Lower lobe of right lung (tissue), 2 donors: ENCODE measurements around the gene MACROD2. TPM values are rescaled to one million over a fixed set of nuclear protein-coding genes. Genes with fewer than 3 reads are reported as not detected.

ENCODE experiments used
- ATAC-seq, 2 donors: fragments of 200-7000 bp; cut with Tn5 transposase; one replicate each; pipeline ENCODE4 v1.9.1; 2020 to 2022; ENCODE audit warnings: mild to moderate bottlenecking in 2 of 2, moderate library complexity in 2 of 2
- DNase-seq: peaks from one replicate; pipeline ENCODE4 v3.0.0-alpha.2; 2020
- H3K27ac ChIP-seq: fragments of 200-600 bp; one replicate; pipeline ENCODE4 v1.8.0; 2022
- H3K27me3 ChIP-seq: fragments of 200-600 bp; one replicate; pipeline ENCODE4 v1.8.0; 2022; ENCODE audit warnings: low read depth
- H3K36me3 ChIP-seq: fragments of 200-600 bp; one replicate; pipeline ENCODE4 v1.8.0; 2022; ENCODE audit warnings: mild to moderate bottlenecking
- H3K4me1 ChIP-seq: fragments of 200-600 bp; one replicate; pipeline ENCODE4 v1.8.0; 2022
- H3K4me3 ChIP-seq: fragments of 200-600 bp; one replicate; pipeline ENCODE4 v1.8.0; 2022; ENCODE audit warnings: mild to moderate bottlenecking
- H3K9me3 ChIP-seq: fragments of 200-600 bp; one replicate; pipeline ENCODE4 v1.8.0; 2022
- intact Hi-C: fragments of 100-400 bp; cut with DNase I; formaldehyde crosslinking; loops from one replicate; pipeline ENCODE4 v1.11.0; 2022
- total RNA-seq: library from RNA; stranded (reverse); fragmentation: NEBNext Ultra II Directional; extraction: Animal tissue kit (Norgen Biotek cat#: 25700); gene quantifications from one replicate; pipeline ENCODE4 v1.2.1, GENCODE V29; 2021
- TF ChIP-seq, protein P1 (sequence below): fragments of 200-600 bp; IDR thresholded peaks from one replicate; pipeline ENCODE4 v1.8.0; 2022; ENCODE audit warnings: antibody characterized with exemption, mild to moderate bottlenecking
- donor health status: DM: no; HTN: yes; CAD: no; lungs with severe emphysema.

MACROD2 gene
- total RNA-seq, 1 donor from 2014 or later = 73.0 TPM

DNA sequence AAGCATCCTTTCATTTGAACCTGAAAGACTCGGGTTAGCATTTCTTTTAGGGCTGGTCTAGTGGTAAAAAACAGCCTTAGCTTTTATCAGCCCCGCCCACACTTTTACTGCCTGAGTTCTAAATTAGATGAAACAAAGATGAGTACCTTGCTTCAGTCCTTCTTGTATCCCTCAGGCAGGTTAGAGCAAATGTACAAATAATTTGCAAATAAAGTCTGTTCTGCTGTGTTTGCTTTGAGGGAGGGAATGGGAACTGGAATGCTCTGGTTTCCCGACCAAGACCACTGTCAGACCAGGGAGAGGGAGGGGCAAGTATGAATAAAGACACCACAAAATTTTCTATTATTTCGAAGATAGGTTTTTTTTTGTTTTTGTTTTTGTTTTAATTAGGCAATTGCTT is 427.6 kb downstream of the MACROD2 start:
- H3K36me3 ChIP-seq = no peaks in the 10 kb centered on the region
- ATAC-seq (no peak), DNase-seq (no peak)
- no peak overlapping the region for H3K4me3 ChIP-seq
- TF ChIP-seq, protein P1, sequence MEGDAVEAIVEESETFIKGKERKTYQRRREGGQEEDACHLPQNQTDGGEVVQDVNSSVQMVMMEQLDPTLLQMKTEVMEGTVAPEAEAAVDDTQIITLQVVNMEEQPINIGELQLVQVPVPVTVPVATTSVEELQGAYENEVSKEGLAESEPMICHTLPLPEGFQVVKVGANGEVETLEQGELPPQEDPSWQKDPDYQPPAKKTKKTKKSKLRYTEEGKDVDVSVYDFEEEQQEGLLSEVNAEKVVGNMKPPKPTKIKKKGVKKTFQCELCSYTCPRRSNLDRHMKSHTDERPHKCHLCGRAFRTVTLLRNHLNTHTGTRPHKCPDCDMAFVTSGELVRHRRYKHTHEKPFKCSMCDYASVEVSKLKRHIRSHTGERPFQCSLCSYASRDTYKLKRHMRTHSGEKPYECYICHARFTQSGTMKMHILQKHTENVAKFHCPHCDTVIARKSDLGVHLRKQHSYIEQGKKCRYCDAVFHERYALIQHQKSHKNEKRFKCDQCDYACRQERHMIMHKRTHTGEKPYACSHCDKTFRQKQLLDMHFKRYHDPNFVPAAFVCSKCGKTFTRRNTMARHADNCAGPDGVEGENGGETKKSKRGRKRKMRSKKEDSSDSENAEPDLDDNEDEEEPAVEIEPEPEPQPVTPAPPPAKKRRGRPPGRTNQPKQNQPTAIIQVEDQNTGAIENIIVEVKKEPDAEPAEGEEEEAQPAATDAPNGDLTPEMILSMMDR = no peak
- no peaks in the 10 kb centered on the region for H3K27me3 ChIP-seq
- intact Hi-C loops = no loop called here
- no peaks in the 10 kb centered on the region for H3K4me1 ChIP-seq
- H3K27ac ChIP-seq = no peak overlapping the region
- H3K9me3 ChIP-seq = no peaks in the 10 kb centered on the region

DNA sequence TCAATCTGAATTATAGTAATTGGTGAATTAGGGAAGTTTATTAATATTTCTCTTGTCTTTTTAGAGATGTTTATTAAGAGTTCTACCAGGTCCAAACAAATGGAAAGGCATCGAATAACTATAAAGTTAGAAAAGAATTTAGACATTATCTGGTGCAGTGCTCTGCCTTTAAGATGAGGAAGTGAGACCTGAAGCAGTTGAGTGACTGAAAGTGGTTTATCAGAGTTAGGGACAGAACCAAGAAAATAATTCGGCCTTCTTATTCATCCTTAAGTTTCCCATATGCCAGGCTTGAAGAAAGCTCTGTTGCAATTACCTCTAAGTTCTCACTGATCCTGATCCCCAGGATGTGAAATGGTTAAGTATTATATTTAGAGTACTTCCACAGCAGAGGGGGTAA is 436.3 kb downstream of the MACROD2 start:
- Histone ChIP-seq H3K36me3 (no peaks in the 10 kb centered on the region), H3K27me3 (no peaks in the 10 kb centered on the region), H3K4me1 (no peaks in the 10 kb centered on the region), H3K4me3 (no peak overlapping the region), H3K9me3 (no peaks in the 10 kb centered on the region), H3K27ac (no peak overlapping the region)
- ATAC-seq (no peak), DNase-seq (no peak)
- intact Hi-C loops = no loop called here
- TF ChIP-seq, protein P1 = no peak

- Histone ChIP-seq H3K36me3 (no peaks in the 10 kb centered on the region), H3K4me1 (no peaks in the 10 kb centered on the region), H3K9me3 (no peaks in the 10 kb centered on the region), H3K27me3 (no peaks in the 10 kb centered on the region), H3K27ac (no peak overlapping the region), H3K4me3 (no peak overlapping the region)
- DNase-seq = no peak
- intact Hi-C loops = no loop called here
- no peak for ATAC-seq
- TF ChIP-seq, protein P1 = no peak
Measured at GRCh38 chr20:14432085-14432484, 436.8 kb downstream of the MACROD2 start.

GRCh38 chr20:14432597-14432996 is 437.3 kb downstream of the MACROD2 start:
- intact Hi-C loops = no loop called here
- H3K27ac ChIP-seq = no peak overlapping the region

GRCh38 chr20:14434384-14435136 is 439.2 kb downstream of the MACROD2 start:
- H3K4me1 ChIP-seq = no peaks in the 10 kb centered on the region
- TF ChIP-seq, protein P1 = no peak
- intact Hi-C loops = no loop called here

More at GRCh38 chr20:14432597-14432996, 437.3 kb downstream of the MACROD2 start:
- Histone ChIP-seq H3K36me3 (no peaks in the 10 kb centered on the region), H3K4me3 (no peak overlapping the region), H3K27me3 (no peaks in the 10 kb centered on the region), H3K4me1 (no peaks in the 10 kb centered on the region), H3K9me3 (no peaks in the 10 kb centered on the region)
- no peak for DNase-seq
- TF ChIP-seq, protein P1 = no peak
- no peak for ATAC-seq

More at GRCh38 chr20:14434384-14435136, 439.2 kb downstream of the MACROD2 start:
- DNase-seq (no peak), ATAC-seq (no peak)
- no peak overlapping the region for H3K4me3 ChIP-seq
- H3K27ac ChIP-seq = no peak overlapping the region
- H3K9me3 ChIP-seq = peaks cover 12% of the 10 kb centered on the region
- H3K36me3 ChIP-seq = no peaks in the 10 kb centered on the region
- H3K27me3 ChIP-seq = no peaks in the 10 kb centered on the region
